CD4-positive, alpha-beta T cell treated with Interleukin-1 beta for 1 hour (primary cell): ENCODE data around the gene KY.

Experiments
- DNase-seq, 2 donors: peaks; one replicate each; pipeline ENCODE4 v3.0.0-alpha.2; 2020 to 2022

Gene KY, protein sequence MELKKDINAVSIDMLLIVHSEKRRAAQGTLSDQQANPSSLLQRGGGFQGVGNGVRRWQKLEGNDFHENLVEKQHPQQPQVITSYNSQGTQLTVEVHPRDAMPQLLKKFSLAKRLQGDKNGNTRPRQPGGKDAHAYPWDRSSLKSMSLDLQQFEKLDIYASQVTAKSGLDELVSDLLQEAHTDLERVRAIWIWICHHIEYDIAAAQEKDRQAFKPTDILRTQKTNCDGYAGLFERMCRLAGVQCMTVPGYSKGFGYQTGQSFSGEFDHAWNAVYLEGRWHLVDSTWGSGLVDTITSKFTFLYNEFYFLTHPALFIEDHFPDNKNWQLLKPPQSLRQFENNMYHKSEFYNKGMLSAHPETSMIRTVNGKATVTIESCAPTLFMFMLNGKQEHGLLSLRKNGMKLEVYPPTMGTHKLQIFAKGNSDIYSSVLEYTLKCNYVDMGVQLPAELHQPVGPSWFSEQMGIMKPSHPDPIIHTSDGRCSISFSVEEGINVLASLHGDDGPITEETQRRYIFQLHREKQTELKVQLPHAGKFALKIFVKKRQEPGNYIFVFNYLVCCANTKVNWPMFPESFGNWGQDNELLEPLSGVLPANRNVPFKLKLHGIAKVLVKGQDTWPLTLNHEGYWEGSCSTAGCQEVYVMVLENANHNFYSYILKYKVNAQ

DNA sequence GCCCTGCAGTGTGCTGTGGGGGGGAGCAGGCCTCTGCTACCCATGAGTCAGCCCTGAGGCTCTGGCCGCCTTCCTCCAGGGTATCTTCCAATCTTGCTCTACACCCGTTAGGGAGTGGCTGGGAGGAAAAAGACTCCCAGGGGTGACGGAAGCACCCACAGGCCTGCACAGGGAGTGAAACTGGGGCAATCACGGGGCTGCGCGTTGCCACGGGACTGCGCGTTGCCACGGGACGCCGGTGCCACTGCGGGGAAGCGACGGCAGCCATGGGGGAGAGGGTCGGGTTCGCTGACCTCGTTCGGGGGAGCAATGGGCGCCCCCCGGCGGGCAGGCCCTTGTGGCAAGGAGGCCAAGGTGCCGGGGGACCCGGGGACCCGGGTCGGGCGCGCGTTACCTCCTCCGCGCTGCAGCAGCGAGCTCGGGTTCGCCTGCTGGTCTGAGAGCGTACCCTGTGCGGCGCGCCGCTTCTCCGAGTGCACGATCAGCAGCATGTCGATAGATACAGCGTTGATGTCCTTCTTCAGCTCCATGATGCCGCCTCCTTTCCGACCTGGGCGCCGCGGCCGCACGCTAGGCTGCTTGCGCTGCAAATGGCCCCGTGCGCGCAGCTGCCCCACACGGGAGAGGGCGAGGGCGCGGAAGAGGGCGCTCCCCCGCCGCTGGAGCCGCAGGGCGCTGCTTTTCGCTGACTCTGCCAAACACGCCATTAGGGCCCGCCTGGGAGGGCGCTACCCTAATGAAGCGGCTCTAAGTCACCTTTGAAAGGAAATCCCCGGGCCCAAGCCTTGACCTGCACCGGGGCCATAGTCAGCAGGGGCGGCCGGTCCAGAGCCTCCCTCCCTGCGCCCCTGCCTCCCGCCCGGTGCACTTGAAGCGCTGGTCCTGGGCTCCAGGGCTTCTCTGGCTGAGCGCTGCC lies at the start of gene KY:
Gene KY (minus strand): TSS at position 592 of the 916 bp plus-strand sequence. CDS start 62 bp downstream, at position 530.
- no peak for DNase-seq

DNA sequence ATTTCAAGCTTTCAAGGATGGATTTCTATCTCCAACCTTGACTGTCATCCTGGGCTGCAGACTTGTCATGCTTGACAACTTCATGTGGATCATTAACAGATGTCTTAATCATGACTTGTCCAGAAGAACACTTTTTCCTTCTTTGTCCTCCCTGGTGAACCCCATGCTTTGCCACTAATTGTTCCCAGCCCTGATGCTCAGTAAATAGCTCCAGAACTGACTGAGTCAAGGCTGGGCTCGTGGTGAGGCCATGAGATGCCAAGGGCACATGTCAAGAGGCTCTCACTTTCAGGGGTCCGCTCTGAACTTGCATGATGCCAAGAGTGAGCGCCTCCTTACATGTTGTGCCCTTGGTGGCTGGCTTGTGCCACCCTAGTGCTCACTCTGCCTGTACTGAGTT lies 48.9 kb upstream of the KY start:
- no peak for DNase-seq

- DNase-seq, result no peak
Observed at GRCh38 chr3:134699141-134699711, 48.4 kb upstream of the KY start.

DNA sequence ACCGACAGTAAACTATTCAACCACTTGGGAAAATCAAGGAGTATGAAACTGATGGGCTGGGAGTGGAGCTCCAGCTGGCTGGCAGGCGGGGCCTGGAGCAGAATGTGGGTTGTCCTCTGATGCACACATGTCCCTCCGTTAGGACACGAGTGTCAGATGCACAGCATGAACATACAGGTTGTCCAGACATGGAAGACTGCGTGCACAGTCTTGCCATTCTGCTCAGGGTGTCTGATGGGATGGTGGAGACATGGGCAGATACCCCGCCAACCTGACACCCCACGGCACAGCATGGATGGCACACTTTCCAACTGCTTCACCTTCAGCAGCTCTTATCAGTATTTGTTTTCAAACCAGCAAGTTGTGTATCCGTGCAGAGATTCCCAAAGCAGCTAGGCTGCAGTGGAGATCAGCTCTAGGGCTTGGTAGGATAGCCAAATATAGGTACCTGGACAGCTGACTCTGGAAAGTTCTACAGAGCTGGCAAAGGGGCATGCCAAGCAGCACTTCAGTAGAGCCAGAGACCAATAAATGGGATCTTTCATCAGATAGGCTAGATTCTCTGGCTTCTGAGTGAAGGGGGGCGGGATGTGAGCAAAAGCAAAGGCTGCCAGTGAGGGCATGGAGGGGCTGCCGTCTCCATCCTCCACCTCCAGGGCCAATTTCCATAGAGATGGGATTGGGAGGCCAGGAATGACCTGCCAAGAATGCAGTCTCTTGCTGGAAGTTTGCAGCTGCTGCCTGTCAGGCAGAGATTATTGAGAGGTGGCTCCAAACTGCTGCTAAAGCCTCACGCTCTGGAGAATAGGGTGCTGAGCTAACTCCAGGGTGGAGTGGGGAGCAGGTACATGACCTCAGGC lies 47.2 kb upstream of the KY start:
- no peak for DNase-seq

DNA sequence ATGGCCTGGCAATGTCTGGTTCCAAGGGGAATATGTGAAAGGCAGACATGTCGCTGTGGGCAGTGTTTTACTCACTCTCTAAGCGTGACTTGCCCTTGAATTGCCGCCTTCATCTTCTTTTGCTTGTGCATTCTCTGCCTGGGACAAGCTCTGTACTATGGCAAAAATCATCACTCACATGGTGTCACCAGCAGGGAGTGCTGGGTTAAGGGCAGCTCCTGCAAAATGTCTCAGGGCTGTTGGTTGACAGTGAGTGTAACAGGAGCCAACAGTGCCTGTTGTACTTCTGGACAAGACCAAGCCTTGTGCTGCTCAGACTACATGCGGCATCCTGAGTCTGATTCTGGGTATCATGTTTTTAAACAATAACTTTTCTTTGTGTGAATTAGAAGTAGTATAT lies 45.3 kb upstream of the KY start:
- DNase-seq, result no peak

- no peak for DNase-seq
Observed at GRCh38 chr3:134694946-134695543, 44.2 kb upstream of the KY start.

DNA sequence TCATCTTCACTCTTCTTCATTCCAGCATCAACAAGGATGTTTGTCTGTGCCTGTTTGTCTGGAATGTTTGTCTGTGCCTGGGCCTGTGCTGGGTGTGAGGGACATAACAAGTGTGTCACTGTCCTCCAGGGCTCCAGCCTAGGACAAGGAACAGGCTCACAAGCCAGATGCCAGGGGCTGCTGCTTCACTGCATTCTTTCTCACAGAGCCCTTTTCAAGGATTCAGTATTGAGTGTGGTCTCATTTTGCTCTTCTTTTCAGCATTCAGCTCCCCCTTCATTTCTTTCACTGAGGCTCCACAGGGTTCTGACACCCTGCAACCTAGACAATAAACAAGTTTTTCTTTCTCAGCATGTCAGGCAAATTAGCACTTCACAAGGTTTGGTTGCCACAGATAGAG lies 43.6 kb upstream of the KY start:
- no peak for DNase-seq

GRCh38 chr3:134693804-134694203 lies 43.0 kb upstream of the KY start:
- DNase-seq, result no peak

GRCh38 chr3:134693226-134693625 lies 42.4 kb upstream of the KY start:
- DNase-seq, result no peak

GRCh38 chr3:134690226-134690625 lies 39.4 kb upstream of the KY start:
- no peak for DNase-seq

DNA sequence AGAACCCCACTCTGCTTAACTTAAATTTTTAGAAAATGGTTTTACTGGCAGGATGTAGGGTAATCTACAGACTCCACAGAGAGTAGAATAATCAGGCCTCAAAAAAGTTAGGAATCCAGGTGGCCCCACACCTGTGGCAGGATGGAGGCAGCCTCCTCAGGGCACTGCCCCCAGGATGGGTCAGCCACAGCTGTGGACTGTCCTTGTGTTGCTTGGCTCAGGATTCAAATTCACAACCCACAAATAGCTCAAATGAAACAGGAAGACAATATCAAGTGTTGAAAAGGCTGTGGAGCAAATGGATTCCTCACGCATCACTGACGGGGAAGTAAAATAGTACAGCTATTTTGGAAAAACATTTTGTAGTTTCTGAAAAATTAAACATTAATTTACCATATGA lies 36.8 kb upstream of the KY start:
- no peak for DNase-seq

- DNase-seq, result no peak
Observed at GRCh38 chr3:134685929-134686802, 35.3 kb upstream of the KY start.

DNA sequence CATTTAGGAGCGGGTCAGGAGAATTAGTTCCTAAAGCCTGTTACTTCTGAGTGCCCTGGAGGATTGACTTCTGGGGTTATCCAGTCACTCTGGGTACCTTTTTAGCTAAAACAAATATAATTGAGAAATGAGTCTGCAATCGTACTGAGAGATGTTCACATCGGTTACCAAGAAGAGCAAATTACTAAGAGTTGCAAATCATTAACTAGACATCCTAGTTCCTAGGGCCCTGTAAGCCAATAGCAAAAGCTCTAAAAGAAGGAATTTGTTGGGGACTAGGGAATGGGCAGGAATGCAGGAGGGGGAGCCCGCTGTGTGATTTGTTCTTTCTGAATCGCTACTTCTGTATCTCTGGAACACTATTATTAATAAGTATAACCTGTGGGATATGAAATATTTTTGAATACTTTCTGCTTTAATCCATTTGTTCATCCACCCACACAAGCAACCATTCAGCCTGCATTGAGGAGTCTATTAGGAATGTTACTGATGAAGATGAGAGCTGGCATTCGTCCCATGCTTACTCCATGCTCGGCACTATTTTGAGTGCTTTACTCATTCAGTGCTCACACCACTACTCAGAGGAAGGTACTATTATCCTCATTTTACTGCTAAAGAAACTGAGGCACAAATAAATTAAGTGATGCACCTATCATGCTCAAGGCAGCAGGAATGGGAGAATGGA lies 31.5 kb upstream of the KY start:
- DNase-seq, result no peak

DNA sequence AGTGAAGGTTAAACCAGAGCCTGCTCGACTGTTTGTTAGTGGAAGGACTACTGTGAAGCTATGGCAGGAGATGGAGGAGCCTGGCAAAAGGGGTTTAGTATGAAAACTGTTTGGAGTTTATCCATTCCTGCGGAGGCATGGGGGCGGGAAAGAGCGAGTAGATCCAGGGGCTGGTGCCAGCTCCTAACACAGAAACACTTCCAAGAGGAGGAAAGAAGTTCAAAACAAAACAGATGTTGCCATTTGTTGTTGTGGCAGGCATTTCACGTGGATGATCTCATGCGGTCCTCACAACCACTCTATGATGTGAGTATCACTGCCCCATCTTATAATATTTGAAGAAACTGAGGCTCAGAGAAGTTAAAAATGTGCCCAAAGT lies 30.7 kb upstream of the KY start:
- DNase-seq, result no peak

- no peak for DNase-seq
Observed at GRCh38 chr3:134680796-134681521, 30.1 kb upstream of the KY start.

- no peak for DNase-seq
Observed at GRCh38 chr3:134677987-134678308, 27.1 kb upstream of the KY start.

GRCh38 chr3:134677196-134677986 lies 26.6 kb upstream of the KY start:
- no peak for DNase-seq

DNA sequence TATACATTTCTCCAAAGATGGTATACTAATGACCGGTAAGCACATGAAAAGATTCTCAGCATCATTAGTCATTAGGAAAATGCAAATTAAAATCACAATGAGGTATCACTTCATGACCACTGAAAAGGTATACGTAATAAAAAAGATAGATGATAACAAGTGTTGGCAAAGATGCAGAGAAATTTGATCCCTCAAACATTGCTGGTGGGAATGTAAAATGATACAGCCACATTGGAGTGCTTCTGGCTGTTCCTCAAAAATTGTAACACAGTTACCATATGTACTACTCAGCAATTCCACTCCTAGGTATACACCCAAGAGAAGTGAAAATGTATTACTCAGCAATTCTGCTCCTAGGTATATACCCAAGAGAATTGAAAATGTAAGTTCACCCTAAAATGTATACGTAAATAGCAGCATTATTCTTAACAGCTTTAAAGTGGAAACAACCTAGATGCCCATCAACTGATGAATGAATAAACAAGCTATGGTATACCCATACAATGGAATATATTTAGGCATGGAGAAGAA lies 25.0 kb upstream of the KY start:
- DNase-seq, result no peak
